GM18517 (cell line): ENCODE measurements around the gene SLC4A1.

Experiments
- ATAC-seq: cut with Tn5 transposase; IDR thresholded peaks from one replicate; pipeline ENCODE4 v1.9.1; 2021; ENCODE audit warnings: mild to moderate bottlenecking, moderate library complexity; ENCODE audit not compliant: unreplicated experiment

Gene SLC4A1

DNA sequence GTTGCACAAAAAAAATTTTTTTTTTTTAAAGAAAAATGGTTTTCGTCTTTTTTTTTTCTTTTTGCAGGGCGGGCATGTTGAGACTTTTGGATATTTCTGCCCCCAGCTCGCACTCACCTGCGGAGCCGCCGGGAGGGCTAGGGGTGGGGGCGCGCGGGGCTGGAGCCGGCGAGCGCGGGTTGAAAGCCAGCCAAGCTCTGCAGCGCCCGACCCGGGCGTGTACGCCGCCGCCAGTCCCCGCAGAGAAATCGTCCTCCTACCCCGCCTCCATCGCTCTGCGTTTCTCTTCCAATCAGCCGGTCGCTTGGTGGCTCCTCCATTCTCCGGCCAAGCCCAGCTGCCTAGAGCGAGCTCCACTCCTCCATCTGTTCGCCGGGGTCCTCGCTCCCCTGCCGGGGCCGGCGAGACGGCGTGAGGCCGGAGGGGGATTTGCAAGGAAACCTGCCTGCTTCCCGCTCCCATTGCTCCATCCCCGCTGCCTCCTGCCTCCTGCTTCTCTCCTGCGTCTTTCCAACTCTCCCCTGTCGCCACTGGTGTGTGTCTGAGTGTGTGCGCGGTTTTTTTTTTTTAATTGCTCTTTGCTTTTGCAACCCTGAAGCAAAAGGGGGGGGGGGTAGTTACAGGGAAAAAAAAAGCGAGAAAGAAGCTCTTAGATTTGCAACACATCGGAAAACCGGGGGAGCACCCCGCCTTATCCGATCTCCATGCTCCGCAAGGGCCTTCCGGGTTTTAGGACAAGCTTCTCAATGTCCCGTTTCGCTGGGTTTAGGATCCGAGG is 46.7 kb downstream of the SLC4A1 start:
- ATAC-seq, result no peak

DNA sequence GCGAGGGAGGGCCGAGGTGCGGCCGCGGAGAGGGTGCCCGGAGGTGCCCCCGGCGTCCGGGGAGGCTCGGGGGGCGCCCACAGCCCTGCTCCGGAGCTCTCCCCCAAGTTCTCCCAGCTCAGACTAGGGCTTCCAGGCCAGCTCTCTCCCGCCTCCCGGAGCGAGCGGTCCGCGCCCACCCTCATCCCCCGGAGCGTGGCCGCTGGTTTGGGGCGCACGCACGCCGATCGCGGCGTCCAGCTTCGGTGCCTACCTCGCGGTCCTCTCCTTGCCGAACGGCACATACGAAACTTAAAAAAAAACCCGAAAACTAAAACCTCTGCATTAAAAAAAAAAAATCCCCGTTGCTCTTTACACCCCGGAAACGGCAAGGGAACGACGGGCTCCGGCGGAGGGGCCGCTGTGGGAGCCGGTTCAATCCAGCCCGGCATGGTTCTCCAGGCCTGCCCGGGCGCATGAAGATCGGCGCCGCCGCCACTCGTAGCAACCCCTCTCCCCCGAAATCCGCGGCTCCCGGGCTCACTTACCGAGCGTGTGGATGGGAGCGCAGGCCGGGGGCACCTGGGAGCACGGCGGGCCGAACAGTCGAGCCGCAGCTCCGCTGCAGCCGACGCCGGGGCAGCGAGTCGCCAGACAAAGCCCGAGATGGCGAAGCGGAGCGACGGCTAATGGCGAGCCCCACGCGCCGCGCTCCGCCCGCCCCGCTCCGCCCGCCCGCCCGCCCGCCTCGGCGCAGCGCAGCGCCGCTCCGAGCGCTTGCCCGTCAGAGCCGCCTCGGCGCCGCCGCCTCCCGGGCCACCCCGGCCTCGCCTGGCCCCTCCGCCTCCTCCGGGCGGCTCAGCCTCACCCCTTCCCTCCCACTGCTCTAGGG is 47.5 kb downstream of the SLC4A1 start:
- ATAC-seq, result no peak

DNA sequence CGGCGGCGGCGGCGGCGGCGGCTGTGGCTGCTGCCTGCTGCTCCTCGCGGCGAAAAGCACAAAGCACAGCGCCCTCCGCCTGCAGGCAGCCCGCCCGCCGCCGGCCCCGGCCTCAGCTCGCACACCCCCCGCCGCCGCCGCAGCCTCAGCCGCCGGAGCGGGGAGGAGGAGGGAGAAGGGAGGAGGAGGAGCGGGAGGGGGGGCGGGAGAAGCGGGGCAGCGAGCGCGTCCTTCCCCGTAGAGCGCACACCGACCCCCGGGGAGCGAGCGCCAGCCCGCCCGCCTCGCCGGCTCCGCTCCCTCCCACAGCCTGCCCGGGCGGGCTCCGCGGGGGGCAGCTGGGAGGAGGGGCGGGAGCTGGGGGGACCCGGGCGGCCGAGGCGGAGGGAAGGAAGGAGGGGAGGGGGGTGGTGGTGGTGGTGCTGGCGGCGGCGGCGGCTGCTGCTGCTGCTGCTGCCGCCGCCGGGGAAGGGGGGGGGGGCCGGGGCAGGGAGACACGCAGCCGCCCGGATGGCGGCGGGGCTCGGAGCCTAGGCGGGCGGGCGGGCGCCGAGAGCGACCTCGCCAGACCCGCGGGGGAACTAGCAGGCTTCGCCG is 48.2 kb downstream of the SLC4A1 start, which contains the start of gene UBTF:
UBTF (minus strand) TSS at position 60 of the 597 bp plus-strand sequence. CDS start 1,446 bp downstream, outside the sequence.
- no peak for ATAC-seq

DNA sequence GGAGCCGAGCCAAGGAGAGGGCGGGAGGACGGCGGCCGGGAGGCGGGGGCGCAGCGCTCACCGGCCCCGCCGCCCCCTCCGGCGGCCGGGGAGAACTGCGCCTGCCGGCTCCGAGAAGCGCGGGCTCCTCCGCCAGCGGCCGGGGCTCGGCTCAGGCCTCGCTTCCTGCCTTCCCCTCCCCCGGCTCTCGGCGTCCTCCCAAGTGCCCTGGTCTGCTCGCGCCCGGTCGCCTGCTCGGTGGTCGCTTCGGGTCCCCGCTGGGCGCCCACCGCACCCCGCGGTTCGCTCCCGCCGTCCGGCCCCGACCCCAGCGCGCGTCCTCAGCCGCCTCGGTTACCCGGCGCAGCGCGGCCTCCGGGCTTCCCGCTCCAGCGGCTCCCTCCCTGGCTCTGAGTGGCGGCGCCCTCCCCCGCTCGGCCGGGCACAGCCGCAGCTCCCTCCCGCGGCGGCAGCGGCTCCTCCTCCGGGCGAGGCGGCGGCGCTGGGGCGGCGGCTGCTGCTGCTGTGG is 48.8 kb downstream of the SLC4A1 start:
- ATAC-seq, result no peak

DNA sequence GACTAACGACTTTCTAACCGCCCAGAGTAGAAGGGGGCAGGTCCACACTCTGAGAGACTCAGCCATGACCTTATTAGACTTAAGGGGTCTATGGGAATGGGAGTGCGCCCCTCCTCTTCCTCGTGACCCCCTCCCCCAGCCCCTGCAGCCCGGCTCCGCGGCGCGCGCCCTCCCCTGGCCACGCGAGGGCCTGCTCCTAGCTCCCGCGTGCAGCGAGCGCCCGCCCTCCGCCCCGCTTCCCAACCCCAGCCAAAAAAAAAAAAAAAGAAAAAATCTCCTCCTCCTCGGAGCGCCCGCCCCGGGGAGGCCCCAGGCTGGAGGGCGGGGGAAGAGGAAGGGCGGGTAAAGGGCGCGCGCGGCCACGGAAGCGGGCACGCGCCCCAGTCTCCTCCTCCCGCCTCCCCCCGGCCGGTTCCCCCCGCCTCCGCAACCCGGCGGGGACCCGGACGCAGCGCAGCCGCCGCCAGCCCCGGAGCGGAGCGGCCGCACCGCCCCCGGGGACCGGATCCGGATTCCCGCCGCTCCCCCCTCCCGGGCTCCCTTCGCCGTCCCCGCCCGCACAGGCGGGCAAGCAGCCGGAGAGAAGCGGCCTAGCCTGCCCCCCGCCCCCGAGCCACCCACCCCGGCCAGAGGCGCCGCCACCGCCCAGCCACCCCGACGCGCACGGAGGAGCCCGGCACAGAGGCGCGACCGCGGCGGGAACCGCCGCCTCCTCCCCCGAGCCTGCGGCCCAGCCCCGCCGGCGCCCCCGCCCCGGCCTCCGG is 49.4 kb downstream of the SLC4A1 start:
- no peak for ATAC-seq

DNA sequence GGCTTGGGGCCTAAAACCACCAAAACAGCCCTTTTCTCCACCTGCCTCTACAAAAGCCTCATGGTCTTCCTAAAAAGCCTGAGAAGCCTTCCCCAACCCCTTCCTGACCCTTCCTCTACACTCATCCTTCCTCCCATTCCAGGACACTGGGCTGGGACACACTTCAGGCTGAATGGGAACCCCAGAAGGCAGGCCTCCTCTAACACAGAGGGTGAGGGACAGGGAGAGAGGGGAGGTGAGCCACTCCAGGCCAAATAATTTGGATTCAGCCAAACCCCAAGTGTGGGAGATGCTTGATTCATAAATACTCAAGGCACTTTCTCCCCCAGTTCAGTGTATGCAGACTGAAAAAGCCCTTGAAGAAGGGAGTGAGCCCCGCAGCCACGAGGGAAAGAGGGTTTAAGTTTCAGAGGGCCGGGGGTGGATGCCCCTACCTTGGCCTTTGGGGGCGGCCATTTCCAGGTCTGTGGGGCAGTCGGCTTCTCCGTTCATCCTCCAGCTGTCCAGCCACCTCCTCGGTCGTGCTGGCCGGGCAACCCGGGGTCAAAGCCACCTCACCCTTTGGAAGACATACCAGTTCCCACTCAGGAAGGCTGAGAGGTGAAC is 50.1 kb downstream of the SLC4A1 start:
- ATAC-seq, result no peak

DNA sequence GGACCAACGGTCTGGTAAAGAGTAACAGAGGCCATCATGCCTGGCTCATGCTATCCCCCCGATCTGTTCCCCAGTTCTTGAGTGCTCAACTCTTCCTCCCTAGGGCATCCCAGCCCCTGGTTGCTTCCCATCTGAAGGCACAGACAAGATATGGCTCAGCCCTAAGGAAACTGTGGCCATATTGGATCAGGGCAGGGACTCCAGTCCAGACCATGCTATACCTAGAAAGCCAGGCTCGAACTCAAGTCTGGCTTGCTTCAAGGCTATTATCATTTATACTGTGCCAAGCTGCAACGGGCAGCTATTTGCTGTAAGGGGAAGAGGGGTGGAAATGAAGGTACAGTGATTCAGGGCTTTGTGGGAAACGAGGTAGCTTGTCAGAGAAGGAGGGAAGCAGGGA is 51.2 kb downstream of the SLC4A1 start:
- no peak for ATAC-seq

DNA sequence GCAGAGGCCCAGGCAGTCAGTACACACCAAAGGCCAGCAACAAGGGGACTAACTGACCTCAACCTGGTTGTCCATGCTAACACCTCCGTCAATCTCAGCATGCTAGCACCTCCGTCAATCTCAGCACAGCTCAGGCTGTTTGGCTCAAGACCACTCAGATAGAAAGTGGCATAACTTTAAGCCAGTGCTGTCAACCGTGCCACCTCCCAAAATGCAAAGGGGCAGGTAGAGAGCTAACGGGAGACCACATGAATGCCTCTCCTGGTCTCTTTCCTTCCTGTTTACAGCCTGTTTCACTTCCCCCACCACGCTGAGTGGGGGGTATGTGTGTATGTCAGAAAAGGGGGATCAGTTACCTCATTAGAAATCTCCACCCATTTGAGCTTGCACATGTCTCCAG is 51.8 kb downstream of the SLC4A1 start:
- ATAC-seq, result no peak

DNA sequence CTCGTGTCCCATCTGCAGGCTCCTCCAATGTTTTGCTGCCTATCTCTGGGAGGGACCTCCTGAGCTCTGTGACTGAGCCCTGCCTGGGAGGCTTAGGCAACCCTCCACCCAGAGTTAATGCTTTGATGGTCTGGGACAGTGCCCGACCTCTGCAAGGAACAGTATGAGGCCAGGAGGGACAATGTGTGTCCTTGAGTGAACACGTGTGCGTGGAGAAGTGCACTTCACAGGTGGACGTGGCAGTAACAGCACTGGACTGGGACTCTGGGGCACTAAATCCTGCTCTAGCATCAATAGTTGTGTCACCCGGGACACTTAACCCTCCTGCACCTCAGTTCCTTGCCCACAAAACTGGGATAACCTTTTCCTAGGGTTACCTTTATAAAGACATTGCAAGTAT is 53.0 kb downstream of the SLC4A1 start:
- ATAC-seq, result no peak

DNA sequence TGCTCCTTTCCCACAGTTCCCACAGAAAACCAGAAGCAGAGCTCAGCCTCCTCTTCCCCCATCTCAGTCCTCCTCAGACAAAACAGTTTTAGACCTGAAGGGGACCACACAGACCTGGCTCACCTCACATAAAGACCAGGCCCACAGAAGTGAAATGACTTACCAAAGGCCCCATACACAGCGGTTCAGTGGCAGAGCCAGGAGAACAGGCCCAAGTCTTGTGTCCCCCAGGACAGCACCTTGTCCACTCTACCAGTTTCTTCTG is 53.8 kb downstream of the SLC4A1 start:
- no peak for ATAC-seq

DNA sequence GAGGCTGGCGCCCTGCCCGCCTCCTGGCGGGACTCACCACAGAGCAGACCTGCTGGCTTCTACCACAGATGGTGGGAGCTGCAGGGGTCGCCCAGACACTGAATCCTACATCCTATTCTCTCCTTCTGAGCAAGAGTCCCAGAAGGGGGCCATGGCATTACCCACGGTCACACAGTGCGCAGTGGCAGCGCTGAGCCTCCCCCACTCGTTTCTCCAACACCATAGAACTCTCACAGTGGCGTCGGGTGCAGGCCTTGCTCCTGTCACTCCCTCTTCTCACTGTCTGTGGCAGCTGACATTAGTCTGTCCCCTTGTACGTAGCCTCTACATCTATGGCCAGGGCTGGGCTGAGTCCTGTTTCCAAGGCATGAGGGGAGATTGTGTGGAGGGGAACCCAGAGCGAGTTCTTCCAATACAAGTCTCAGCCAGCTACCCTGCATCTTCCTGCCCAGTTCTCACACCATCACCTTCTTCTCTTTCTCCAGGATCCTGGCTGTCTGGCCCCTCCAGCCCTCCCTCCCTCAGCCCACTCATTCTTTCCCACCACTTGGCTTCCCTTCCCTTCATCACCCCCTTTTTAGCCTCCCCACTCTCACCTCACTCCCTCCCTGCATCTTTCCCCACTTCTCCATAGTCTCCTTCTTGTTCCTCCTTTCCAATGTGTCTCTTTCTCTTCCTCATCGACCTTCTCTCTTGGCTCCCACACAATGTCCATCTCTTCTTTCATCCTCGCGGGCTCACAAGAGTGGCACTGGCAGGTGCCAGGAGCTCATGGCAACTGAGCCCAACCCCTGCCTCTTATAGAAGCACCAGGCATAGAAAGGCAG is 54.3 kb downstream of the SLC4A1 start:
- no peak for ATAC-seq

DNA sequence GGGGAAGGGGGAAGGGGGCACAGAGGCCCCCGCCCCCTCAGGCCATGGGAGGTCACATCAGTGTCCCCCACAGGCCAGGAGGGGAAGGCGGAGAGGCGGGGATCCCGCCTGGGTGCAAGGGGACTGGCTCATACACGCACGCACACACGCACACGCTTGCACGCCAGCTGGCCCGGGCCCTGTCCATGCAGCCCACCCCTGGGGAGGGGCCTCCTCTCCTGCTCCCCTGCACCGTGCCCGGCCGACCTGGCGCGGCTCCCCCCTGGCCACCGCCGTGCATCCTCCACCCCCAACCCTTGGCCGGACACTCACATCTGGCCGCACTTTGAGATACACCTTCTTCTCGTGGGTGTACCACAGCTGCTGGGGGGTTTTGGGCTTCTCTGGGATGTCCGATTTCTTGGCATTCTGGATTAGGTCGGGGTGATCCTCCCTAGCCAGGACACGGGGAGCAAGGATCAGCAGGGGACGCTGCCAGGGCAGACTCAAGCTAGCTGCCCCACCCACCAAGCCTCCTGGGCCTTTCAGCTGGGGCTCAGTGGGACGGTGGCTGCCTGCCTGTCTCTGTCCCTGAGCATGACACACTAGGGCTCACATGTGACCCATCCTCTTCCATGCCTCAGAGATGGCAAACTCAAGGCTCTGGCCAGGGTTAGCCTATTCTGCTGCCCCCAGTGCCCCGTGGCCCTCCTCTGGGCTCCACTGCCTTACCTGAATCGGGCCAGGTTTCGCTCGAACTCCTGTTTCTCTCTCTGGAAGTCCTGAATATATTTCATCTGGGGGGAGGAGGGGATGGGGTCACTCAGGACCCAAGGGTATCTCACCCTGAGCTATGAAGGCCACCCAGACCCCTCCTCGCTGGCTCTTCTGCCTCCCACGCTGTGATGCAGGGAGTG is 55.2 kb downstream of the SLC4A1 start:
- no peak for ATAC-seq

DNA sequence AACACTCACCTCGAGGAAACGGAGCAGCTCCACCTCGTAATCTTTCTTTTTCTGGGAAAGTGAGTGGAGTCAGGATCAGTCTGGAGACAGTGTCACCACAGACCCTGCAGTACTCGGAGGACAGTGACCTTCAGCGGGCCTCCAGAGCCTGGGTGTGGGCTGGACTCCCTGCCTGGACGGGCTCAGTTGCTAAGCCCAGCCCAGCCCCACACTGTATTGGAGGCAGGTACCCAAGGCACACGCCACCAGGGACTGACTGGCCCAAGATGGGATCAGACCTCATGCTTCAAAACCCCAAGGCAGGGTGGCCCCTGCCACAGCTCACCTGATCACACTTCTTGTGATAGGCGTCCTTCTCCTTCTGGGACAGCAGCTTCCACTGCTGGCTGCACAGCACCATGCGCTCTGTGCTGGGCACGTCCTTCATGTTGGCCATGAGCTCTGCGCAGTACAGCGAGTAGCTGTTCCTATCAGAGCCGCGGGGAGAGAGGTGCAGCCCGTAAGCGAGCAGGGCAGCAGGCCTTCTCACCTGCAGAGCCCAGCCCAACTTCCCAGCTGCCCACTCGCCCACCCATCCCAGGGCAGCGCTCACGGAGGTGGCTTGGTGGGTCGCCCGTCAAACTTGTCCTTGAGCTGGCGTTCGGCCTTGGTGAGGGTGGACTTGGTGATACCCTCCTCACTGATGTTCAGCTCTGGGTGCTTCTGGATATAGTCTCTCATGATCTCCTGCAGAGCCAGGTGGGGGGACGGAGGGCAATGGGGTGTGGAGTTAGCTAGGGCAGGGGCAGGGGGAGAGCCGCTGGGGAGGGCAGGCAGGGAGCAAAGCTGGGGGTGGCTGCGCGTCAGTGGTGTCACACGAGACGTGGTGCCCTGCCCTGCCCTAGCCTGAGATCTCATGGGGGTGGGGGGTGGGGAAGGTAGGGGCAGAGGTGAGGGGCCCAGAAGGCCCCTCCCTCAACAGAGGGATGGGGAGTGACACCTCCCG is 56.4 kb downstream of the SLC4A1 start:
- no peak for ATAC-seq

DNA sequence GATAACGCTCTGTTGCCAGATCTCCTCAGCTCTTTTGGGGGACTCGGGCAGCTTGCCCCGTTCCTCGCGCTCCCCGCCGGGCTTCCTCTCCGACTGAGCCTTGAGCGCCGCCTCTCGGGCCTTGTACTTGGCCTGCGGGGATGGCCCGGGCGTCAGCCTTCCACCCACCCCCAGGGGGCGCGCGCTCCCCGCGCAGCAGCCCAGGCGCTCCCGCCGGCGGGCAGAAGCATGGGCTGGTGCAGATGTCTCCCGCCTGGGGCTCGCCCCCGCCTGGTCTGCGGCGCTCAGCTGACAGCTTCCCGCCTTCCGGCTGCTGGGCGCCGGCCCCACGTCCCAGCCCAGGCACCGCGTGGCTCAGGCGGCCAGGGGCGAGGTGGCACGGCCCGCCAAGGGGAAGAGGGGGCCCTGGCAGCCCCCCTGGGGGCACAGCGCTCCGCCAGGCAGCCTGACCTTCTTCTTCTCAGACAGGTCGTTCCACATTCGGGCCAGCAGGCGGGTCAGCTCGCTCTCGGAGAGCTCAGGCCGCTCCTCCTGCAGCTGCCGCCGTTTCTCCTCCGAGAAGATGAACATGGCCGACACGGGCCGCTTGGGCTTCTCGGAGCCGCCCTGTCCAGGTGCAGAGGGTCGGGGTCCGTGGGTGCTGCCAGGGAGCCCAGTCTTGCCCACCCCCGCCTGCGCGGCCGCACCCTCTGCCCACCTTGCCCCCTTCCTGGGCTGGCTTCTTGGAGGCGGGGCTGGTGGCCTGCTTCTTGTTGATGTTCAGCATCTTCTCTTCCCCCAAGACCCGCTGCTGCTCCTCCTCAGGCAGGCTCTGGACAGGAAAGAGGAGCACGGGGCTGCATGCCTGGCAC is 57.4 kb downstream of the SLC4A1 start:
- peak; percentile 65 for ATAC-seq

DNA sequence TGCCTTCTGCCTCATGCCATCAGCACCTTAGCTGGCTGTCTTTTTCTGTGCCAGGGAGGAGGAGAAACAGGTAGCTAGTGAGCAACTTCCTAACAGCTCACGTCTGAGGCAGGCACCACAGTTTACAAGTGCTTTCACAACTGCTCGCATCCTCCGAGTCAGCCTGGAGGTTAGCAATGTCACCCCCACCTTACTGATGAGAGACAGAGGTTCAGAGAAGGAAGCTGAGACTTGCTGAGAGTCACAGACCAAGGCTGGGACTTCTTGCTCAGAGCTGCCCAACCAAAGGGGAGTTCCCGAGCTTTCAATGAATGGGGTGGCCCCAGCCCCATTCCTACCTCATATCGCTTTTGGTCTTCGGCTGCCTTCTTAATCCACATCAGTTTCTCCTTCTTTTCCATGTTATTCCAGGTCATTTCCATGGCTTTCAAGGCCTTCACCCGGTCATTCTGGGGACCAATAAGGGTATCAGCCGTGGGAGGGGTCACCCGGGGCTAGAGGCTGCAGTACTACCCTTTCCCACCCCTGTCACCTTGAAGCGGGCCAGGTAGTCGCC is 58.1 kb downstream of the SLC4A1 start:
- peak; percentile 10 for ATAC-seq

DNA sequence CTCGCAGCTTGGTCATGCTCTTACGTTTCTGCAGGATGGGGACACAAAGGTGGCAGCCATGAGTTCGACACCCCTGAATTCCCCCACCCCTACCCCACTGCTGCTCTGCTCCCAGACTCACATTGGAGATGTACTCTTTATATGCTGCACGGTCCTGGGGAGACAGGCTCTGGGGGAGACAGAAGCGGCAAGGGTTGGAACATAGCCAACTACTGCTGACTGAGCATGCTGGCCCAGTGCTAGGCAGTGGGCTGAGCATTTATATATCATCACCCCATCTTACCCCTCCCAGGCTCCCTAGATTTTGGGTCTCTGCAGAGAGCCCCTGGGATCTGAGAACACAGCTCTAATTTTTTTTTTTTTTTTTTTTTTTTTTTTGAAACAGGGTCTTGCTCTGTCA is 60.2 kb downstream of the SLC4A1 start:
- no peak for ATAC-seq
